AG09309 (cell line): ENCODE measurements around the gene TUBAL3.
A peak's percentile ranks its signal among the peaks of the same experiment; 100 is the strongest.
"Not testable (repeated sequence)": the region's sequence is repeated elsewhere in the genome, so short reads cannot be mapped to it uniquely, and the experiment has no call there.

Source experiments
- DNase-seq: peaks from one replicate; pipeline ENCODE4 v3.0.0-alpha.2; 2010; ENCODE audit warnings: low read depth
- H3K4me3 ChIP-seq: 2 replicates; pipeline ENCODE4 v1.5.1; 2011; ENCODE audit warnings: mild to moderate bottlenecking, low read depth, low read length, moderate library complexity; ENCODE audit not compliant: control insufficient read depth
- TF ChIP-seq, protein P1 (sequence below): IDR thresholded peaks from 2 replicates; pipeline ENCODE4 v1.5.1; 2011; ENCODE audit warnings: mild to moderate bottlenecking, low read depth, low read length, inconsistent platforms; ENCODE audit not compliant: insufficient read depth, control insufficient read depth; ENCODE audit errors: missing control alignments

TUBAL3 gene

DNA sequence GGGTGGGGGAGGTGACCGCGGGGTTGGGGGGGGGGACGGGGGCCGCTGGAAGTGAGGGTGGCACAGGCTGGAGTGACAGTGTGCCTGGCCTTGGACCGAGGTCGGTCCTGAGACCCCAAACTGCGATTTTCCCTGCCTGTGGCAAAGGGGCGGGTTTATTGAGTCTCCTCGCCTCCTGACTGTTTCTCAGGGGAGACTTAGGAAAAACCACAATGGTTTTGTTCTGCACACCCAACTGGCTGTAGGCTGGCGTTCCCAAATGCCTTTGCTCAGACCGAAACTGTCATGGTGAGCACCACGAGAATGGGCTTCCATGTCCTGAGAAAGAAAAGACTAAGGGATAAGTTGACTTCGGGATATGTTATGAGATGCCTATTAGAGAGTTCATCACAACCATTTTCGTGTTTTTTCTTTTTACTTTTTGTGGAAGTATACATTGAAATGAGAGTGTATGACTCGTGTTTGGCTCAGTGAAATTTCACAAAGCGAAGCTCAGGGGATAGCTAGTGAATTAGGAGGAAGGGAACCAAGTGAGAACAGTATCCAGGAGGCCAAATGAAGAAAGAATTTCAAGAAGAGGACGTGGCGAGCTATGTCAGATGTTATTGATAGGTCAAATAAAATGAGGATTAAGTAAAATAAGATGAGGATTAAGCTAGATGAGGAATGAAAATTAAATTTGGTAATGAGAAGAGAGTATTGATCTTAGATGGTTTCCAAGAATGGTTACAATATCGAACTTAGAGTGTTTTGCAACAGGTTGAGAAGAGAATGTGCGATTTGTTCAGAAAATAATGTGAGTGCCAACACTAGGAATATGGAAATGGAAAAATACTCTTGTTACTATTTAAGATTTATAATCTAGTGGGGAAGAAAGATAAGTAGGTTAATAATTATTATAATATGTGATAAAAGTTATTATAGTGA, 8.6 kb upstream of the TUBAL3 start:
- peak overlapping the region; percentile 85 for H3K4me3 ChIP-seq
- TF ChIP-seq, protein P1, sequence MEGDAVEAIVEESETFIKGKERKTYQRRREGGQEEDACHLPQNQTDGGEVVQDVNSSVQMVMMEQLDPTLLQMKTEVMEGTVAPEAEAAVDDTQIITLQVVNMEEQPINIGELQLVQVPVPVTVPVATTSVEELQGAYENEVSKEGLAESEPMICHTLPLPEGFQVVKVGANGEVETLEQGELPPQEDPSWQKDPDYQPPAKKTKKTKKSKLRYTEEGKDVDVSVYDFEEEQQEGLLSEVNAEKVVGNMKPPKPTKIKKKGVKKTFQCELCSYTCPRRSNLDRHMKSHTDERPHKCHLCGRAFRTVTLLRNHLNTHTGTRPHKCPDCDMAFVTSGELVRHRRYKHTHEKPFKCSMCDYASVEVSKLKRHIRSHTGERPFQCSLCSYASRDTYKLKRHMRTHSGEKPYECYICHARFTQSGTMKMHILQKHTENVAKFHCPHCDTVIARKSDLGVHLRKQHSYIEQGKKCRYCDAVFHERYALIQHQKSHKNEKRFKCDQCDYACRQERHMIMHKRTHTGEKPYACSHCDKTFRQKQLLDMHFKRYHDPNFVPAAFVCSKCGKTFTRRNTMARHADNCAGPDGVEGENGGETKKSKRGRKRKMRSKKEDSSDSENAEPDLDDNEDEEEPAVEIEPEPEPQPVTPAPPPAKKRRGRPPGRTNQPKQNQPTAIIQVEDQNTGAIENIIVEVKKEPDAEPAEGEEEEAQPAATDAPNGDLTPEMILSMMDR, result no peak
- no peak for DNase-seq

GRCh38 chr10:5412277-5412941, 7.8 kb upstream of the TUBAL3 start, which contains the start of gene NET1:
NET1 (plus strand) TSS chr10:5412557; CDS start chr10:5412693, 136 bp downstream.
- H3K4me3 ChIP-seq, result peak within 1 kb of the TSS; percentile 85
- TF ChIP-seq, protein P1, result no peak
- peak; percentile 46 for DNase-seq

DNA sequence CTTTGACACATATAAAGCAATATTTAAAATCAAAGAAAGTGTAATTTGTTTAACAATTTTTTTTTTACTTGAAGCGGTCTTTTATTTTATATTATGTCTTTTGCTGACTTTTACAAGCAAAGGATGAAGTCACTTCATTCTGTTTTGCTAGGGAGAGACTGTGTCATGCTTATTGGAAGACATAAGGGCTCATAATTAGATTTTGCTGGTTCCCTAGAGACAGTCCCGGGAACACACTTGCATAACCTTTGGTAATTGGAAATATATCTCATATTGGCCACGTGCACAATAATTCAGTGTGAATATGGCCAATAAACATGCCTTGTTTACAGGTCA, 7.3 kb upstream of the TUBAL3 start:
- TF ChIP-seq, protein P1, result no peak
- DNase-seq, result no peak
- peak overlapping the region; percentile 85 for H3K4me3 ChIP-seq

- not testable (repeated sequence) for H3K4me3 ChIP-seq, DNase-seq
These were observed 6.2 kb upstream of the TUBAL3 start for GRCh38 chr10:5410787-5411186.

GRCh38 chr10:5406918-5407317, 2.3 kb upstream of the TUBAL3 start:
- DNase-seq, result no peak
- TF ChIP-seq, protein P1, result no peak
- no peak overlapping the region for H3K4me3 ChIP-seq

GRCh38 chr10:5402798-5403197, 1.8 kb downstream of the TUBAL3 start:
- DNase-seq, result no peak
- TF ChIP-seq, protein P1, result no peak
- H3K4me3 ChIP-seq, result no peak overlapping the region
